GM18858 (cell line): ENCODE results near the gene TAS2R60.

ENCODE experiments used
- ATAC-seq: cut with Tn5 transposase; IDR thresholded peaks from one replicate; pipeline ENCODE4 v1.9.1; 2021; ENCODE audit not compliant: unreplicated experiment

Gene TAS2R60

GRCh38 chr7:143437578-143437977 lies 5.7 kb upstream of the TAS2R60 start:
- ATAC-seq: no peak

GRCh38 chr7:143439866-143440265 lies 3.4 kb upstream of the TAS2R60 start:
- ATAC-seq: no peak

- ATAC-seq: no peak
Observed at GRCh38 chr7:143444063-143444782, 970 bp downstream of the TAS2R60 start.

GRCh38 chr7:143444785-143445184 lies 1.5 kb downstream of the TAS2R60 start:
- ATAC-seq: no peak

- no peak for ATAC-seq
Observed at GRCh38 chr7:143447466-143447865, 4.2 kb downstream of the TAS2R60 start.

- no peak for ATAC-seq
Observed at GRCh38 chr7:143448429-143448828, 5.2 kb downstream of the TAS2R60 start.

GRCh38 chr7:143449793-143450192 lies 6.5 kb downstream of the TAS2R60 start:
- no peak for ATAC-seq

GRCh38 chr7:143451122-143451521 lies 7.9 kb downstream of the TAS2R60 start:
- no peak for ATAC-seq

- no peak for ATAC-seq
Observed at GRCh38 chr7:143451746-143452145, 8.5 kb downstream of the TAS2R60 start.

- no peak for ATAC-seq
Observed at GRCh38 chr7:143452495-143452894, 9.2 kb downstream of the TAS2R60 start.

GRCh38 chr7:143454091-143454680 lies 10.9 kb downstream of the TAS2R60 start:
- ATAC-seq: no peak

- no peak for ATAC-seq
Observed at GRCh38 chr7:143455491-143455890, 12.2 kb downstream of the TAS2R60 start.

GRCh38 chr7:143455942-143456341 lies 12.7 kb downstream of the TAS2R60 start:
- ATAC-seq: no peak

- no peak for ATAC-seq
Observed at GRCh38 chr7:143456992-143457793, 13.9 kb downstream of the TAS2R60 start.

GRCh38 chr7:143458263-143458662 lies 15.0 kb downstream of the TAS2R60 start:
- no peak for ATAC-seq

GRCh38 chr7:143458681-143459080 lies 15.4 kb downstream of the TAS2R60 start:
- ATAC-seq: no peak

- ATAC-seq: no peak
Observed at GRCh38 chr7:143459359-143459758, 16.1 kb downstream of the TAS2R60 start.

GRCh38 chr7:143460271-143460979 lies 17.2 kb downstream of the TAS2R60 start:
- ATAC-seq: no peak

GRCh38 chr7:143462045-143462444 lies 18.8 kb downstream of the TAS2R60 start:
- ATAC-seq: no peak

GRCh38 chr7:143463556-143463955 lies 20.3 kb downstream of the TAS2R60 start:
- ATAC-seq: no peak

- no peak for ATAC-seq
Observed at GRCh38 chr7:143463957-143464356, 20.7 kb downstream of the TAS2R60 start.
